Mesenchymal stem cell (in vitro differentiated cells and primary cell): ENCODE measurements around the gene FABP1.

Experiments used
- DNase-seq: peaks from one replicate; pipeline ENCODE4 v3.0.0-alpha.2; 2013
- H2AFZ ChIP-seq: one replicate; pipeline ENCODE4 v1.6.1; 2013; ENCODE audit warnings: low read depth, mild to moderate bottlenecking, control low read depth, inconsistent platforms, low read length, moderate library complexity
- H2AK5ac ChIP-seq: 2 replicates; pipeline ENCODE4 v1.6.1; 2013; ENCODE audit warnings: low read length, moderate library complexity, mild to moderate bottlenecking, inconsistent platforms; ENCODE audit not compliant: severe bottlenecking
- H2BK120ac ChIP-seq: one replicate; pipeline ENCODE4 v1.6.1; 2013; ENCODE audit warnings: low read depth, mild to moderate bottlenecking, inconsistent platforms, low read length, moderate library complexity
- H2BK12ac ChIP-seq, 2 experiments: one replicate each; pipeline ENCODE4 v1.6.1; 2013; ENCODE audit warnings: inconsistent platforms in 2 of 2, low read length in 2 of 2, mild to moderate bottlenecking in 2 of 2, moderate library complexity in 2 of 2, control low read depth in 1 of 2
- H2BK15ac ChIP-seq: one replicate; pipeline ENCODE4 v1.6.1; 2013; ENCODE audit warnings: mild to moderate bottlenecking, low read depth, inconsistent platforms; ENCODE audit not compliant: poor library complexity, severe bottlenecking
- H2BK5ac ChIP-seq: 2 replicates; pipeline ENCODE4 v1.6.1; 2013; ENCODE audit warnings: low read depth, mild to moderate bottlenecking, low read length, control low read depth, inconsistent platforms; ENCODE audit not compliant: poor library complexity, severe bottlenecking
- H3K14ac ChIP-seq, 2 experiments: one replicate each; pipeline ENCODE4 v1.6.1; 2013; ENCODE audit warnings: inconsistent platforms in 2 of 2, low read length in 2 of 2, control low read depth in 1 of 2, mild to moderate bottlenecking in 1 of 2, moderate library complexity in 1 of 2
- H3K18ac ChIP-seq, 2 experiments: one replicate each; pipeline ENCODE4 v1.6.1; 2013; ENCODE audit warnings: inconsistent platforms in 2 of 2, low read length in 2 of 2, control low read depth in 1 of 2, low read depth in 1 of 2, mild to moderate bottlenecking in 1 of 2
- H3K23ac ChIP-seq, 2 experiments: one replicate each; pipeline ENCODE4 v1.6.1; 2013; ENCODE audit warnings: inconsistent platforms in 2 of 2, low read length in 2 of 2, mild to moderate bottlenecking in 2 of 2, moderate library complexity in 2 of 2, control low read depth in 1 of 2
- H3K27ac ChIP-seq: 2 replicates; pipeline ENCODE4 v1.5.1; 2013; ENCODE audit warnings: mild to moderate bottlenecking, moderate library complexity, low read length, control low read depth, inconsistent platforms; ENCODE audit not compliant: poor library complexity, severe bottlenecking
- H3K27me3 ChIP-seq, 2 experiments: 2 replicates each; pipeline versions ENCODE4 v1.6.1 to v1.7.0; 2013; ENCODE audit warnings: low read length in 2 of 2, mild to moderate bottlenecking in 2 of 2, moderate library complexity in 2 of 2, control low read depth in 1 of 2, inconsistent platforms in 1 of 2; ENCODE audit not compliant: control insufficient read depth in 1 of 2, insufficient read depth in 1 of 2
- H3K36me3 ChIP-seq, 2 experiments: 2 replicates each; pipeline versions ENCODE4 v1.6.1 to v1.7.0; 2013; ENCODE audit warnings: low read length in 2 of 2, control low read depth in 1 of 2, inconsistent platforms in 1 of 2, low read depth in 1 of 2, mild to moderate bottlenecking in 1 of 2; ENCODE audit not compliant: insufficient read depth in 2 of 2, control insufficient read depth in 1 of 2
- H3K4ac ChIP-seq, 2 experiments: one replicate each; pipeline ENCODE4 v1.6.1; 2013; ENCODE audit warnings: inconsistent platforms in 2 of 2, low read length in 2 of 2, mild to moderate bottlenecking in 2 of 2, moderate library complexity in 2 of 2, control low read depth in 1 of 2, low read depth in 1 of 2
- H3K4me1 ChIP-seq: 2 replicates; pipeline ENCODE4 v1.6.1; 2013; ENCODE audit warnings: low read depth, low read length, control low read depth; ENCODE audit not compliant: control insufficient read depth, insufficient read depth
- H3K4me2 ChIP-seq: 2 replicates; pipeline ENCODE4 v1.6.1; 2013; ENCODE audit warnings: low read length, mild to moderate bottlenecking, inconsistent platforms; ENCODE audit not compliant: poor library complexity, severe bottlenecking
- H3K4me3 ChIP-seq, 2 experiments: 2 replicates each; pipeline versions ENCODE4 v1.5.1 to v1.7.0; 2013; ENCODE audit warnings: low read length in 2 of 2, mild to moderate bottlenecking in 2 of 2, control low read depth in 1 of 2, low read depth in 1 of 2; ENCODE audit not compliant: insufficient read depth in 1 of 2
- H3K79me1 ChIP-seq: replicated peaks from 2 replicates; pipeline ENCODE4 v1.6.1; 2013; ENCODE audit warnings: mild to moderate bottlenecking, control low read depth, low read length, inconsistent platforms; ENCODE audit not compliant: poor library complexity, severe bottlenecking
- H3K9ac ChIP-seq: 2 replicates; pipeline ENCODE4 v1.7.0; 2013; ENCODE audit warnings: mild to moderate bottlenecking, low read length, moderate library complexity
- H3K9me3 ChIP-seq: 2 replicates; pipeline ENCODE4 v1.7.0; 2013; ENCODE audit warnings: mild to moderate bottlenecking, low read length; ENCODE audit not compliant: control insufficient read depth
- H4K8ac ChIP-seq: one replicate; pipeline ENCODE4 v1.6.1; 2013; ENCODE audit warnings: inconsistent platforms, mild to moderate bottlenecking, low read length, moderate library complexity
- H4K91ac ChIP-seq: one replicate; pipeline ENCODE4 v1.6.1; 2013; ENCODE audit warnings: mild to moderate bottlenecking, low read length, inconsistent platforms
- WGBS: methylation state at CpG from one replicate; pipeline ENCODE4 v1.1.7; 2013; ENCODE audit warnings: mixed read lengths; 5-methylcytosine and 5-hydroxymethylcytosine counted together

Gene FABP1

DNA sequence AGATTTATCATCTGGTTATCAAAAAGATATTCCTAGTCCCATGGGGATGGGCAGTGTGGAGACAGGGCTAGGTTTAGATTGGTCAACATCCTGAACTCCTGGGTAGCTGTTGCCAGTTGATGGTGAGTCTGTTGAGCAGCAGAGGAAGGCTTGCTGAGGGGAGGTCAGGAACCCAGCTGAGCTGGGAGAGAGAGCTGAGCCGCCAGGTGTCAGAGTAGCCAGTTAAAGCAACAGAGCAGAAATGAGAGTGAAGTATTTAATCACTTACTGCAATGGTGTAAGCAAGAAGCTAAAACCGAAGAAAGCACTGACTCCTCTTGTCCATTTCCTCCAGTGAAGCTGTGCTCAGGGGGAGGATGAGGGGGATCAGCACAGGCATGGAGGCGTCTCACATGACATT lies 30.7 kb downstream of the FABP1 start:
- no peak overlapping the region for H2AFZ ChIP-seq
- H2BK12ac ChIP-seq: no peak overlapping the region
- peaks cover 16 to 32% of the 10 kb centered on the region in 2 experiments for H3K27me3 ChIP-seq
- no peak overlapping the region for H2BK120ac ChIP-seq
- no peaks in the 10 kb centered on the region for H3K4me1 ChIP-seq
- H4K91ac ChIP-seq: no peak overlapping the region
- H3K4ac ChIP-seq: no peak overlapping the region
- H3K4me3 ChIP-seq: no peak overlapping the region
- H3K23ac ChIP-seq: no peak overlapping the region
- H3K27ac ChIP-seq: no peak overlapping the region
- H2BK5ac ChIP-seq: no peak overlapping the region
- no peaks in the 10 kb centered on the region for H3K36me3 ChIP-seq
- H3K79me1 ChIP-seq: no peaks in the 10 kb centered on the region
- no peak overlapping the region for H2AK5ac ChIP-seq
- no peak overlapping the region for H4K8ac ChIP-seq
- H3K4me2 ChIP-seq: no peak overlapping the region
- DNase-seq: no peak
- no peak overlapping the region for H3K9ac ChIP-seq
- H2BK15ac ChIP-seq: no peak overlapping the region
- 51% methylated on average over 2 of the region's 3 CpGs for WGBS
- H3K18ac ChIP-seq: no peak overlapping the region
- H3K9me3 ChIP-seq: no peaks in the 10 kb centered on the region
- no peak overlapping the region for H3K14ac ChIP-seq

DNA sequence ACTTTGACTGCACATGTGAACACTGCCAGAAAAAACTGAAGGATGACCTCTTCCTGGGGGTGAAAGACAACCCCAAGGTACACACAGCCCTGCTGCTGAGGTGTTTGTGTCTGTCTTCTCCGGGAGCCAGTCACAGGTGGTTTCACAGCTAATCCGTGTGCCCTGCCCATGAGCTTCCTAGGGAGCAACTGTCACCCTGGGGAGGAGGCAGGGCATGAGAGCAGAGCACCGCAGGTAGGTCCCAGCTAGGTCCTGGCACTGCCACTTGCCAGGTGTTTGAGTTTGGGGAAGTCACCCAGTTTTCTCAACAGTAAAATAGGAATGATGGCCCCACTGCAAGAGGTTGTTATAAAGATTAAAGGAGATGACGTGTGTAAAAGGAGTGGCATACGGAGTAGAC lies 31.2 kb downstream of the FABP1 start:
- no peak overlapping the region for H3K14ac ChIP-seq
- no peak overlapping the region for H3K18ac ChIP-seq
- H3K9me3 ChIP-seq: no peaks in the 10 kb centered on the region
- no peak overlapping the region for H2AK5ac ChIP-seq
- no peaks in the 10 kb centered on the region for H3K4me1 ChIP-seq
- no peak overlapping the region for H3K4me2 ChIP-seq
- H2BK12ac ChIP-seq: no peak overlapping the region
- no peak overlapping the region for H3K27ac ChIP-seq
- peaks cover 16 to 34% of the 10 kb centered on the region in 2 experiments for H3K27me3 ChIP-seq
- H4K91ac ChIP-seq: no peak overlapping the region
- H2BK120ac ChIP-seq: no peak overlapping the region
- no peak overlapping the region for H2BK15ac ChIP-seq
- H2AFZ ChIP-seq: no peak overlapping the region
- no peak overlapping the region for H3K4me3 ChIP-seq
- no peak overlapping the region for H3K23ac ChIP-seq
- no peak overlapping the region for H2BK5ac ChIP-seq
- no peak for DNase-seq
- no peaks in the 10 kb centered on the region for H3K36me3 ChIP-seq
- no peak overlapping the region for H3K4ac ChIP-seq
- 78% methylated on average over 5 of the region's 5 CpGs for WGBS
- no peak overlapping the region for H3K9ac ChIP-seq
- no peak overlapping the region for H4K8ac ChIP-seq
- H3K79me1 ChIP-seq: no peaks in the 10 kb centered on the region

- Histone ChIP-seq H3K4me2 (no peak overlapping the region), H3K14ac (no peak overlapping the region), H4K91ac (no peak overlapping the region), H4K8ac (no peak overlapping the region), H3K79me1 (no peaks in the 10 kb centered on the region), H3K4ac (no peak overlapping the region), H3K27ac (no peak overlapping the region), H3K4me1 (no peaks in the 10 kb centered on the region), H2BK5ac (no peak overlapping the region), H3K36me3 (no peaks in the 10 kb centered on the region), H2AK5ac (no peak overlapping the region), H3K27me3 (peaks cover 16 to 34% of the 10 kb centered on the region in 2 experiments), H2BK12ac (no peak overlapping the region), H3K9me3 (no peaks in the 10 kb centered on the region), H2AFZ (no peak overlapping the region), H3K9ac (no peak overlapping the region), H3K23ac (no peak overlapping the region), H2BK15ac (no peak overlapping the region), H3K4me3 (no peak overlapping the region), H3K18ac (no peak overlapping the region), H2BK120ac (no peak overlapping the region)
- DNase-seq: no peak
- WGBS: 100% methylated on average over 2 of the region's 3 CpGs
These were observed 32.8 kb downstream of the FABP1 start for GRCh38 chr2:88095022-88095421.

DNA sequence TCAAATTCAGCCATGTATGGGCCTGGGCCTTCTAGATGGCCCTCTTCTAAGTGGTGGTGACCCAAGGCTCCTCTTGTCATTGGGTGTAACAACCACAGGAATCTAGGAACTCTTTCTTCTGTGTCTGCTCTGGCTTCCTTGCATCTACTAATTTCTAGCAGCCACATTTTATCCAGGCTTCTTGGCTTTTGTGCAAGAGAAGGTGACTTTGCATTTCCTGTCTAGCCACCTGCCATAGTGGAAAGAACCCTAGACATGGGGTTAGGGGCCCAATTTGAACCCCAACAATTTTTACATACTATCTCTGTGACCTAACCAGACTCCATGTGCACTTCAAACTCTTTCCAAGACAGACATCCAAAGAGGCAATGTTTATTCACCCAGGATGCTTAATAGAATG lies 35.1 kb downstream of the FABP1 start:
- H3K4ac ChIP-seq: no peak overlapping the region
- H3K23ac ChIP-seq: no peak overlapping the region
- H3K4me3 ChIP-seq: no peak overlapping the region
- H2BK15ac ChIP-seq: no peak overlapping the region
- no peak overlapping the region for H3K18ac ChIP-seq
- no peak overlapping the region for H2AK5ac ChIP-seq
- H3K4me2 ChIP-seq: no peak overlapping the region
- H3K36me3 ChIP-seq: no peaks in the 10 kb centered on the region
- no peak overlapping the region for H2AFZ ChIP-seq
- H3K79me1 ChIP-seq: no peaks in the 10 kb centered on the region
- no peak overlapping the region for H2BK5ac ChIP-seq
- no peak overlapping the region for H4K91ac ChIP-seq
- no peak overlapping the region for H4K8ac ChIP-seq
- H3K9ac ChIP-seq: no peak overlapping the region
- H2BK12ac ChIP-seq: no peak overlapping the region
- H3K14ac ChIP-seq: no peak overlapping the region
- H3K27ac ChIP-seq: no peak overlapping the region
- H3K4me1 ChIP-seq: peaks cover under 1% of the 10 kb centered on the region
- peaks cover 15 to 34% of the 10 kb centered on the region in 2 experiments for H3K27me3 ChIP-seq
- no peaks in the 10 kb centered on the region for H3K9me3 ChIP-seq
- no peak overlapping the region for H2BK120ac ChIP-seq
- no peak for DNase-seq
